ENCODE results near the gene ZNF558.
A peak's percentile ranks its signal among the peaks of the same experiment; 100 is the strongest.
"Not testable (repeated sequence)": the region's sequence is repeated elsewhere in the genome, so short reads cannot be mapped to it uniquely, and the experiment has no call there.

Gene ZNF558

DNA sequence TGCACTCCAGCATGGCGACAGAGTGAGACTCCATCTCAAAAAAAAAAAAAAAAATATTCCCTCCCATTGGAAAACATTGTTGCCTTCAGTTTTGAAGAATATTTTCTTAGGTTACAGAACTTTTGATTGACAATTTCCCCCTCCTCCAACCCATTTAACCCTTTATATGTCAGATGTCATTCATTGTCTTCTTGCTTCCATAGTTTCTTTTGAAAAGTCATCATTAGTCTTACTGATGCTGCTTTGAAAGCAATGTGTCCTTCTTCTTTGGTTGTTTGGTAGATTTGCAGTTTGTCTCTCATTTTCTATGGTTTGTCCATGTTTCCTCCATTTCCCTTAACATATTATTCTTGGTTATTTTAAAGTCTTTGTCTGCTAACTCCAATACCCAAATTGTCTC is 25.4 kb downstream of the ZNF558 start:
- ChIA-PET CTCF (no interaction called here), POLR2A (no interaction called here)
- Histone ChIP-seq H3K36me3 (ENCODE audit: control insufficient read depth in 2 of 2, insufficient read depth in 1 of 2, low read length in 2 of 2) (no peaks in the 10 kb centered on the region), H3K4me1 (ENCODE audit: control insufficient read depth, insufficient read depth, low read length) (no peaks in the 10 kb centered on the region), H3K27ac (ENCODE audit: extremely low read depth, low read depth, low read length) (no peak overlapping the region), H3K4me3 (ENCODE audit: low read depth, low read length) (no peak overlapping the region), H3K9me3 (ENCODE audit: control insufficient read depth, insufficient read depth, low read depth, low read length) (no peaks in the 10 kb centered on the region; the same call in 1 of the 2 replicates)
- TF ChIP-seq ZNF248 (tag by site-specific recombination; IDR thresholded peaks at IDR 0.05), result no peak
- TF ChIP-seq SP2 (tag by site-specific recombination; IDR thresholded peaks at IDR 0.05), result no peak
- TF ChIP-seq ZBTB1 (tag by site-specific recombination; IDR thresholded peaks at IDR 0.05), result no peak
- TF ChIP-seq ZNF510 (tag by site-specific recombination; IDR thresholded peaks at IDR 0.05; ENCODE audit: insufficient replicate concordance), result peak; percentile 20
- no peak for TF ChIP-seq SCRT1 (tag by site-specific recombination; IDR thresholded peaks at IDR 0.05; ENCODE audit: borderline replicate concordance)
- TF ChIP-seq, protein P1, sequence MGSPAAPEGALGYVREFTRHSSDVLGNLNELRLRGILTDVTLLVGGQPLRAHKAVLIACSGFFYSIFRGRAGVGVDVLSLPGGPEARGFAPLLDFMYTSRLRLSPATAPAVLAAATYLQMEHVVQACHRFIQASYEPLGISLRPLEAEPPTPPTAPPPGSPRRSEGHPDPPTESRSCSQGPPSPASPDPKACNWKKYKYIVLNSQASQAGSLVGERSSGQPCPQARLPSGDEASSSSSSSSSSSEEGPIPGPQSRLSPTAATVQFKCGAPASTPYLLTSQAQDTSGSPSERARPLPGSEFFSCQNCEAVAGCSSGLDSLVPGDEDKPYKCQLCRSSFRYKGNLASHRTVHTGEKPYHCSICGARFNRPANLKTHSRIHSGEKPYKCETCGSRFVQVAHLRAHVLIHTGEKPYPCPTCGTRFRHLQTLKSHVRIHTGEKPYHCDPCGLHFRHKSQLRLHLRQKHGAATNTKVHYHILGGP (tag by site-specific recombination; IDR thresholded peaks at IDR 0.05), result no peak

DNA sequence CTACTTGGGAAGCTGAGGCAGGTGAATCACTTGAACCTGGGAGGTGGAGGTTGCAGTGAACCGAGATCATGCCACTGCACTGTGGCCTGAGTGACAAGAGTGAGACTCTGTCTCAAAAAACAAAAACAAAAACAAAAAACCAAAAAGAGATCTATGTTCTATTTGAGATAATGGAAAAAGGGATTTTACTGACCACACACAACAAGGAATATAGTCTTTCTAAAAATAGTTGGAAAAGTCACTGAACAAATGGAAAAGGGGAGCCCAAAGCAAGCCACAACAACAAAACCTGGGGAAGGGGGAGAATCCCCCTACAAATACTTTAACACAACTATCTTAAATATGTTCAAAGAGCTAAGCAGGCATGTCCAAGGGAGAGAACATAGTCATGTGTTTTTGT is 37.3 kb downstream of the ZNF558 start:
- TF ChIP-seq SALL2 (tag by site-specific recombination; IDR thresholded peaks at IDR 0.05; ENCODE audit: borderline replicate concordance), result no peak
- TF ChIP-seq, protein P2, sequence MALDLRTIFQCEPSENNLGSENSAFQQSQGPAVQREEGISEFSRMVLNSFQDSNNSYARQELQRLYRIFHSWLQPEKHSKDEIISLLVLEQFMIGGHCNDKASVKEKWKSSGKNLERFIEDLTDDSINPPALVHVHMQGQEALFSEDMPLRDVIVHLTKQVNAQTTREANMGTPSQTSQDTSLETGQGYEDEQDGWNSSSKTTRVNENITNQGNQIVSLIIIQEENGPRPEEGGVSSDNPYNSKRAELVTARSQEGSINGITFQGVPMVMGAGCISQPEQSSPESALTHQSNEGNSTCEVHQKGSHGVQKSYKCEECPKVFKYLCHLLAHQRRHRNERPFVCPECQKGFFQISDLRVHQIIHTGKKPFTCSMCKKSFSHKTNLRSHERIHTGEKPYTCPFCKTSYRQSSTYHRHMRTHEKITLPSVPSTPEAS (tag by site-specific recombination; IDR thresholded peaks at IDR 0.05), result no peak
- TF ChIP-seq ZNF37A (tag by site-specific recombination; IDR thresholded peaks at IDR 0.05), result no peak
- TF ChIP-seq, protein P3, sequence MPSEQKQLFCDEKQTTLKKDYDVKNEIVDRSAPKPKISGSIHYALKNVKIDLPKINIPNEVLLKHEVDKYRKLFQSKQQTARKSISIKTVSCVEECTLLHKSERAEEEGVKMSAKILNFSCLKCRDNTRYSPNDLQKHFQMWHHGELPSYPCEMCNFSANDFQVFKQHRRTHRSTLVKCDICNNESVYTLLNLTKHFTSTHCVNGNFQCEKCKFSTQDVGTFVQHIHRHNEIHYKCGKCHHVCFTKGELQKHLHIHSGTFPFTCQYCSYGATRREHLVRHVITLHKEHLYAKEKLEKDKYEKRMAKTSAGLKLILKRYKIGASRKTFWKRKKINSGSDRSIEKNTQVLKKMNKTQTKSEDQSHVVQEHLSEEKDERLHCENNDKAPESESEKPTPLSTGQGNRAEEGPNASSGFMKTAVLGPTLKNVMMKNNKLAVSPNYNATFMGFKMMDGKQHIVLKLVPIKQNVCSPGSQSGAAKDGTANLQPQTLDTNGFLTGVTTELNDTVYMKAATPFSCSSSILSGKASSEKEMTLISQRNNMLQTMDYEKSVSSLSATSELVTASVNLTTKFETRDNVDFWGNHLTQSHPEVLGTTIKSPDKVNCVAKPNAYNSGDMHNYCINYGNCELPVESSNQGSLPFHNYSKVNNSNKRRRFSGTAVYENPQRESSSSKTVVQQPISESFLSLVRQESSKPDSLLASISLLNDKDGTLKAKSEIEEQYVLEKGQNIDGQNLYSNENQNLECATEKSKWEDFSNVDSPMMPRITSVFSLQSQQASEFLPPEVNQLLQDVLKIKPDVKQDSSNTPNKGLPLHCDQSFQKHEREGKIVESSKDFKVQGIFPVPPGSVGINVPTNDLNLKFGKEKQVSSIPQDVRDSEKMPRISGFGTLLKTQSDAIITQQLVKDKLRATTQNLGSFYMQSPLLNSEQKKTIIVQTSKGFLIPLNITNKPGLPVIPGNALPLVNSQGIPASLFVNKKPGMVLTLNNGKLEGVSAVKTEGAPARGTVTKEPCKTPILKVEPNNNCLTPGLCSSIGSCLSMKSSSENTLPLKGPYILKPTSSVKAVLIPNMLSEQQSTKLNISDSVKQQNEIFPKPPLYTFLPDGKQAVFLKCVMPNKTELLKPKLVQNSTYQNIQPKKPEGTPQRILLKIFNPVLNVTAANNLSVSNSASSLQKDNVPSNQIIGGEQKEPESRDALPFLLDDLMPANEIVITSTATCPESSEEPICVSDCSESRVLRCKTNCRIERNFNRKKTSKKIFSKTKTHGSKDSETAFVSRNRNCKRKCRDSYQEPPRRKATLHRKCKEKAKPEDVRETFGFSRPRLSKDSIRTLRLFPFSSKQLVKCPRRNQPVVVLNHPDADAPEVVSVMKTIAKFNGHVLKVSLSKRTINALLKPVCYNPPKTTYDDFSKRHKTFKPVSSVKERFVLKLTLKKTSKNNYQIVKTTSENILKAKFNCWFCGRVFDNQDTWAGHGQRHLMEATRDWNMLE (tag by site-specific recombination; conservative IDR thresholded peaks at IDR 0.05; ENCODE audit: low read depth), result no peak
- TF ChIP-seq, protein P4, sequence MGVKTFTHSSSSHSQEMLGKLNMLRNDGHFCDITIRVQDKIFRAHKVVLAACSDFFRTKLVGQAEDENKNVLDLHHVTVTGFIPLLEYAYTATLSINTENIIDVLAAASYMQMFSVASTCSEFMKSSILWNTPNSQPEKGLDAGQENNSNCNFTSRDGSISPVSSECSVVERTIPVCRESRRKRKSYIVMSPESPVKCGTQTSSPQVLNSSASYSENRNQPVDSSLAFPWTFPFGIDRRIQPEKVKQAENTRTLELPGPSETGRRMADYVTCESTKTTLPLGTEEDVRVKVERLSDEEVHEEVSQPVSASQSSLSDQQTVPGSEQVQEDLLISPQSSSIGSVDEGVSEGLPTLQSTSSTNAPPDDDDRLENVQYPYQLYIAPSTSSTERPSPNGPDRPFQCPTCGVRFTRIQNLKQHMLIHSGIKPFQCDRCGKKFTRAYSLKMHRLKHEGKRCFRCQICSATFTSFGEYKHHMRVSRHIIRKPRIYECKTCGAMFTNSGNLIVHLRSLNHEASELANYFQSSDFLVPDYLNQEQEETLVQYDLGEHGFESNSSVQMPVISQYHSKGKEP (tag by site-specific recombination; IDR thresholded peaks at IDR 0.05), result no peak
- no peak overlapping the region for H3K4me3 ChIP-seq (ENCODE audit: low read depth, low read length)
- POLR2A ChIA-PET, result no interaction called here
- CTCF ChIA-PET, result no interaction called here
- H3K36me3 ChIP-seq (ENCODE audit: control insufficient read depth in 2 of 2, insufficient read depth in 1 of 2, low read length in 2 of 2), result no peaks in the 10 kb centered on the region
- H3K4me1 ChIP-seq (ENCODE audit: control insufficient read depth, insufficient read depth, low read length), result no peaks in the 10 kb centered on the region
- no peak overlapping the region for H3K27ac ChIP-seq (ENCODE audit: extremely low read depth, low read depth, low read length)
- no peaks in the 10 kb centered on the region for H3K9me3 ChIP-seq (ENCODE audit: control insufficient read depth, insufficient read depth, low read depth, low read length)

DNA sequence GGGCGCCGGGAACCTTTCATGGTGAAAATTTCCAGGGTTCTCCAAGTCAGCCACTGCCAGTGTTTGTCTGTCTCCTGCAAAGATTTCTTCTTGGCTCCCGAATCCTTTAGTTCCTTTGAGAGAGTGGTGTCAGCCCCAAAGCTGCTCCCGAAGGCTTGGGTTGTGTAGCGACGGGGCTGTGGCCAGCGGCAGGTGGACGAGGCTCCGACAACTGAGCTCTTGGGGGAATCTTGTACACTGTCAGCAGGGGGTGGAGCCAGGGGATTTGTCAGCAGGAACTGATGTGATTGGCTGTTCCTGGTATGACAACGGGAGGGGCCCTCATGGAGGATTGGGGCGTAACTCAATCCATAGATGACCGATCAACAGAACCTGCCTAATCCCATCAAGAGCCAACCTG is 58.5 kb downstream of the ZNF558 start:
- H3K27ac ChIP-seq (ENCODE audit: extremely low read depth, low read depth, low read length); H3K9me3 ChIP-seq (ENCODE audit: control insufficient read depth, insufficient read depth, low read depth, low read length); H3K4me3 ChIP-seq (ENCODE audit: low read depth, low read length); POLR2A ChIA-PET; H3K36me3 ChIP-seq (ENCODE audit: control insufficient read depth in 2 of 2, insufficient read depth in 1 of 2, low read length in 2 of 2); H3K4me1 ChIP-seq (ENCODE audit: control insufficient read depth, insufficient read depth, low read length); CTCF ChIA-PET: not testable (repeated sequence)

DNA sequence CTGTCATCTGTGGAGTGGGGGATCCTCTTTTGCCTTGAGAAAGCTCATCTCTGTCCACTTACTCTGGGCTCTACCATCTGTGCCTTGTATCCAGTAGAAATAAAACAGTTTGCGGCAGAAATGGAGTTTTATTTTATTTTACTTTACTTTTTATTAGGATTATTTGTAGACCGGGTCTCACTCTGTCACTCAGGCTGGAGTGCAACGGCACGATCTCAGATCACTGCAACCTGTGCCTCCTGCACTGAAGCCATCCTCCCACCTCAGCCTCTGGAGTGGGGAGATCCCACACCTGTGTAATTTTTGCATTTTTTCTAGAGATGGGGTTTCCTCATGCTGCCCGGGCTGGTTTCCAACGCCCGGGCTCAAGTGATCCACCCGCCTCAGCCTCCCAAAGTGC is 62.8 kb downstream of the ZNF558 start:
- not testable (repeated sequence) for H3K4me1 ChIP-seq (ENCODE audit: control insufficient read depth, insufficient read depth, low read length)

DNA sequence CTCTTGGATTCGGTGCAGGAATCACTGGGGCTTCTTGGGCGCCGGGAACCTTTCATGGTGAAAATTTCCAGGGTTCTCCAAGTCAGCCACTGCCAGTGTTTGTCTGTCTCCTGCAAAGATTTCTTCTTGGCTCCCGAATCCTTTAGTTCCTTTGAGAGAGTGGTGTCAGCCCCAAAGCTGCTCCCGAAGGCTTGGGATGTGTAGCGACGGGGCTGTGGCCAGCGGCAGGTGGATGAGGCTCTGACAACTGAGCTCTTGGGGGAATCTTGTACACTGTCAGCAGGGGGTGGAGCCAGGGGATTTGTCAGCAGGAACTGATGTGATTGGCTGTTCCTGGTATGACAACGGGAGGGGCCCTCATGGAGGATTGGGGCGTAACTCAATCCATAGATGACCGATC is 64.8 kb downstream of the ZNF558 start:
- CTCF ChIA-PET; H3K9me3 ChIP-seq (ENCODE audit: control insufficient read depth, insufficient read depth, low read depth, low read length); H3K4me1 ChIP-seq (ENCODE audit: control insufficient read depth, insufficient read depth, low read length); H3K36me3 ChIP-seq (ENCODE audit: control insufficient read depth in 2 of 2, insufficient read depth in 1 of 2, low read length in 2 of 2); POLR2A ChIA-PET; H3K27ac ChIP-seq (ENCODE audit: extremely low read depth, low read depth, low read length); H3K4me3 ChIP-seq (ENCODE audit: low read depth, low read length): not testable (repeated sequence)

More for the DNA sequence above, 62.8 kb downstream of the ZNF558 start:
- H3K27ac ChIP-seq (ENCODE audit: extremely low read depth, low read depth, low read length); H3K4me3 ChIP-seq (ENCODE audit: low read depth, low read length); POLR2A ChIA-PET; CTCF ChIA-PET; H3K9me3 ChIP-seq (ENCODE audit: control insufficient read depth, insufficient read depth, low read depth, low read length); H3K36me3 ChIP-seq (ENCODE audit: control insufficient read depth in 2 of 2, insufficient read depth in 1 of 2, low read length in 2 of 2): not testable (repeated sequence)

Measured in HEK293 (cell line).